GM23338 (cell line): ENCODE results near the gene OR10AD1.

Experiments
- CTCF ChIP-seq, 2 experiments: fragments of 200-600 bp in 1 of 2; sonication (generic) in 1 of 2; conservative IDR thresholded peaks; 2 replicates each; pipeline versions ENCODE4 v1.5.1 to v1.6.1; 2016 to 2017; ENCODE audit warnings: antibody characterized with exemption in 2 of 2, low read depth in 2 of 2, mild to moderate bottlenecking in 2 of 2, moderate library complexity in 1 of 2
- EZH2 ChIP-seq: fragments of 200-600 bp; sonication (generic); IDR thresholded peaks from one replicate; pipeline ENCODE4 v1.8.0; 2017; ENCODE audit warnings: antibody characterized with exemption, mild to moderate bottlenecking, low read depth; ENCODE audit not compliant: unreplicated experiment
- ZNF462 ChIP-seq: fragments of 250-450 bp; sonication (Bioruptor Pico); IDR thresholded peaks from 2 replicates; pipeline ENCODE4 v1.5.0; 2020; ENCODE audit warnings: mild to moderate bottlenecking, moderate library complexity

GRCh38 chr12:48193623-48194022, 9.5 kb downstream of the OR10AD1 start:
- TF ChIP-seq CTCF (conservative IDR thresholded peaks at IDR 0.05; ENCODE audit: low read depth in 2 of 2) (no peak), EZH2 (no peak), ZNF462 (CRISPR knock-in tag) (no peak)
